Erythroblast (primary cell): ENCODE data around the gene ISG20.

Experiments used
- GATA1 ChIP-seq: IDR thresholded peaks from 2 replicates; pipeline ENCODE4 v1.6.1; 2011; ENCODE audit warnings: low read depth, mild to moderate bottlenecking, control low read depth, low read length, moderate library complexity
- POLR2A ChIP-seq: IDR thresholded peaks from 2 replicates; pipeline ENCODE4 v1.6.1; 2011; ENCODE audit warnings: mild to moderate bottlenecking, low read length

DNA sequence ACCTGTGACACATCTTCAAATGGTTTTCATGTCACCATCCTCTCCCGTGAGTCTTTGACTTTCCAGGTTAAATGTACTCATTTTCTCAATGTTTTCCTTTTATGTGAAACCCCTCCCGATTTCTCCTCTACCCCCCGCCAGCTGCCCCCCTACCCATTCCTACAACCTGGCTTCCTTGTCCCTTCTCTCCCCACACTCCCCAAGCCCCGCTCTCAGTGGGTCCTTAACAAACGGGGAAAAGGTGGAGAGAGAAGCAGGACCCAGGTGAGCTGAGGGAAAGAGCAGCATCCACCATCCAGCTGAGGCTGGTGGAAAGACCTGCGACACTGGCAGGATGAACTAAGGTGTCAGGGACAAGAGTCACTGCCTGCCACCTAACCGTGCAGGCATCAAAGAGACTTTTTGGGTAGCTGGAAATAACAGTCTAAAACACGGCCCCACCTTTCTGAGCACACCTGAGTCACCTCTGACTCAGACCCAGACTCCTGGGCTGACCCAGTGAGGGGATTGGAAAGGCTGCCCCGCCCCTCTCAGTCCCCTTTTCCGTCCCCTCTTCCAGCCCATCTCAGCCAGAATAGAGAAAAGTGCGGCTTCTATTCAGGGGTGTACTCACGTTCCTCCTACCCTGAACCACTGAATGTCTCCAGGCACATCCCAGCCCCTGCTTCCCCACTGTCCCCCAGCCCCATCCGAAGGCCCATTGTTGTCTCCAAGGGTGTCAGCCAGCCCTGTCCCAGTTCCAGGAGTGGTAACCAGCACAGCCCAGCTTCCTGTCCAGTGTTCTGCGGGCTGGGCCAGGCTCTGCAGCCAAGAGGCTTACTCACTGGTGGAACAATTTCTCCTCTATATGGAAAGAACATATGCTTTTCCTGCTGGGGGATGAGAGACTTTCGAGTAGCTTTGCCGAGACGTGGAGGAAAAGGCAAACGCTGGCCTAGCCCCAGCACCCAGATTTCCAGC lies 20.4 kb downstream of the ISG20 start:
- TF ChIP-seq POLR2A (no peak), GATA1 (no peak)
